ENCODE measurements around the gene INTS11. TPM values are rescaled to one million over a fixed set of nuclear protein-coding genes. Genes with fewer than 3 reads are reported as not detected.
A peak's percentile ranks its signal among the peaks of the same experiment; 100 is the strongest.

INTS11 gene
- total RNA-seq, 1 donor from 2014 or later: 84.8 TPM

GRCh38 chr1:1305300-1306069 is 19.0 kb downstream of the INTS11 start:
- Histone ChIP-seq H3K9me3 (ENCODE audit: insufficient read depth, low read depth, low read length) (no peaks in the 10 kb centered on the region), H3K79me2 (ENCODE audit: insufficient read depth, low read length) (peaks cover 61% of the 10 kb centered on the region), H4K20me1 (ENCODE audit: insufficient read depth, low read length) (peaks cover 67% of the 10 kb centered on the region), H3K27me3 (ENCODE audit: insufficient read depth, low read length) (no peaks in the 10 kb centered on the region), H3K27ac (ENCODE audit: low read depth, low read length) (peak overlapping the region; percentile 40), H3K36me3 (ENCODE audit: insufficient read depth, low read length) (no peaks in the 10 kb centered on the region), H3K4me1 (ENCODE audit: insufficient read depth, low read length) (peaks cover 41% of the 10 kb centered on the region), H3K4me2 (ENCODE audit: low read length) (peak overlapping the region; percentile 88), H3K4me3 (ENCODE audit: insufficient read depth, low read depth, low read length) (no peak overlapping the region), H3K9ac (ENCODE audit: low read length) (peak overlapping the region; percentile 79), H2AFZ (ENCODE audit: low read depth, low read length) (no peak overlapping the region)
- FAIRE-seq (no peak), DNase-seq (ENCODE audit: low read depth) (peak; percentile 61)
- H3K36me3 Mint-ChIP-seq (ENCODE audit: low read depth, unreplicated experiment): peaks cover 4% of the 10 kb centered on the region
- H3K27ac Mint-ChIP-seq (ENCODE audit: unreplicated experiment): peak overlapping the region; percentile 91
- H3K9me3 Mint-ChIP-seq (ENCODE audit: unreplicated experiment): no peaks in the 10 kb centered on the region
- peak overlapping the region; percentile 92 for H3K4me3 Mint-ChIP-seq (ENCODE audit: unreplicated experiment)
- TF ChIP-seq EZH2 (IDR thresholded peaks at IDR 0.05; ENCODE audit: insufficient read depth, low read length): no peak
- H3K27me3 Mint-ChIP-seq (ENCODE audit: low read depth, unreplicated experiment): no peaks in the 10 kb centered on the region
- H3K4me1 Mint-ChIP-seq (ENCODE audit: low read depth, unreplicated experiment): peaks cover 8% of the 10 kb centered on the region

- Histone ChIP-seq H3K4me1 (ENCODE audit: insufficient read depth, low read length) (peaks cover 38% of the 10 kb centered on the region), H3K36me3 (ENCODE audit: insufficient read depth, low read length) (no peaks in the 10 kb centered on the region), H3K79me2 (ENCODE audit: insufficient read depth, low read length) (peaks cover 53% of the 10 kb centered on the region), H3K4me3 (ENCODE audit: insufficient read depth, low read depth, low read length) (no peak overlapping the region), H3K27ac (ENCODE audit: low read depth, low read length) (peak overlapping the region; percentile 40), H4K20me1 (ENCODE audit: insufficient read depth, low read length) (peaks cover 67% of the 10 kb centered on the region), H3K4me2 (ENCODE audit: low read length) (peak overlapping the region; percentile 88), H3K9ac (ENCODE audit: low read length) (peak overlapping the region; percentile 49), H2AFZ (ENCODE audit: low read depth, low read length) (no peak overlapping the region), H3K9me3 (ENCODE audit: insufficient read depth, low read depth, low read length) (no peaks in the 10 kb centered on the region), H3K27me3 (ENCODE audit: insufficient read depth, low read length) (no peaks in the 10 kb centered on the region)
- H3K4me3 Mint-ChIP-seq (ENCODE audit: unreplicated experiment): peak overlapping the region; percentile 57
- H3K27ac Mint-ChIP-seq (ENCODE audit: unreplicated experiment): peak overlapping the region; percentile 41
- no peak for TF ChIP-seq EZH2 (IDR thresholded peaks at IDR 0.05; ENCODE audit: insufficient read depth, low read length)
- TF ChIP-seq, protein P1, sequence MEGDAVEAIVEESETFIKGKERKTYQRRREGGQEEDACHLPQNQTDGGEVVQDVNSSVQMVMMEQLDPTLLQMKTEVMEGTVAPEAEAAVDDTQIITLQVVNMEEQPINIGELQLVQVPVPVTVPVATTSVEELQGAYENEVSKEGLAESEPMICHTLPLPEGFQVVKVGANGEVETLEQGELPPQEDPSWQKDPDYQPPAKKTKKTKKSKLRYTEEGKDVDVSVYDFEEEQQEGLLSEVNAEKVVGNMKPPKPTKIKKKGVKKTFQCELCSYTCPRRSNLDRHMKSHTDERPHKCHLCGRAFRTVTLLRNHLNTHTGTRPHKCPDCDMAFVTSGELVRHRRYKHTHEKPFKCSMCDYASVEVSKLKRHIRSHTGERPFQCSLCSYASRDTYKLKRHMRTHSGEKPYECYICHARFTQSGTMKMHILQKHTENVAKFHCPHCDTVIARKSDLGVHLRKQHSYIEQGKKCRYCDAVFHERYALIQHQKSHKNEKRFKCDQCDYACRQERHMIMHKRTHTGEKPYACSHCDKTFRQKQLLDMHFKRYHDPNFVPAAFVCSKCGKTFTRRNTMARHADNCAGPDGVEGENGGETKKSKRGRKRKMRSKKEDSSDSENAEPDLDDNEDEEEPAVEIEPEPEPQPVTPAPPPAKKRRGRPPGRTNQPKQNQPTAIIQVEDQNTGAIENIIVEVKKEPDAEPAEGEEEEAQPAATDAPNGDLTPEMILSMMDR (IDR thresholded peaks at IDR 0.05; ENCODE audit: insufficient read depth, low read depth, low read length): no peak
- H3K36me3 Mint-ChIP-seq (ENCODE audit: low read depth, unreplicated experiment): peaks cover 4% of the 10 kb centered on the region
- peaks cover 8% of the 10 kb centered on the region for H3K4me1 Mint-ChIP-seq (ENCODE audit: low read depth, unreplicated experiment)
- H3K27me3 Mint-ChIP-seq (ENCODE audit: low read depth, unreplicated experiment): no peaks in the 10 kb centered on the region
- DNase-seq (ENCODE audit: low read depth): peak; percentile 55
- no peak for FAIRE-seq
- no peaks in the 10 kb centered on the region for H3K9me3 Mint-ChIP-seq (ENCODE audit: unreplicated experiment)
Measured at GRCh38 chr1:1304331-1305299, 19.8 kb downstream of the INTS11 start.

DNA sequence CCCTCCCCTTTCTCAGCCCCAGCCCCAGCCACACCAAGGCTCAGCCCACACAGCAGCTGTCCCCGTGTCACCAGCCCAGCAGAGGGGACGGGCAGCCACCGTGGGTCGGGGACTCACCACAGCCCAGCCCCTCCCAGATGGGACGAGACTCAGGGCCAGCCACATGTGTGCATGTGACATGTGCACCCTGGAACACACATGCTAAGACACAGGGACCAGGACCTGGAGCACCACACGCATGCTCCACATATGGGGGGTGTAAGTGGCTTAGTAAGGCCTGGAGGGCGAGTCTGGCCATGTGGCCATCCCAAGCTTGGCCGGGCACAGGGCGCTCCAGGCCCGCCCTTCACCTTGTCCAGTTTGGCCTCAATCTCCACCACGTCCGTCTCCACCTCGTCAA is 20.7 kb downstream of the INTS11 start:
- FAIRE-seq: no peak
- Mint-ChIP-seq H3K36me3 (ENCODE audit: low read depth, unreplicated experiment) (peaks cover 4% of the 10 kb centered on the region), H3K4me1 (ENCODE audit: low read depth, unreplicated experiment) (peaks cover 8% of the 10 kb centered on the region), H3K27ac (ENCODE audit: unreplicated experiment) (no peak overlapping the region), H3K27me3 (ENCODE audit: low read depth, unreplicated experiment) (no peaks in the 10 kb centered on the region), H3K9me3 (ENCODE audit: unreplicated experiment) (no peaks in the 10 kb centered on the region), H3K4me3 (ENCODE audit: unreplicated experiment) (no peak overlapping the region)
- Histone ChIP-seq H3K9ac (ENCODE audit: low read length) (no peak overlapping the region), H3K27ac (ENCODE audit: low read depth, low read length) (no peak overlapping the region), H3K4me1 (ENCODE audit: insufficient read depth, low read length) (peaks cover 31% of the 10 kb centered on the region), H2AFZ (ENCODE audit: low read depth, low read length) (no peak overlapping the region), H3K4me2 (ENCODE audit: low read length) (no peak overlapping the region), H4K20me1 (ENCODE audit: insufficient read depth, low read length) (peaks cover 73% of the 10 kb centered on the region), H3K36me3 (ENCODE audit: insufficient read depth, low read length) (no peaks in the 10 kb centered on the region), H3K79me2 (ENCODE audit: insufficient read depth, low read length) (peaks cover 44% of the 10 kb centered on the region), H3K9me3 (ENCODE audit: insufficient read depth, low read depth, low read length) (no peaks in the 10 kb centered on the region), H3K27me3 (ENCODE audit: insufficient read depth, low read length) (no peaks in the 10 kb centered on the region), H3K4me3 (ENCODE audit: insufficient read depth, low read depth, low read length) (no peak overlapping the region)
- no peak for DNase-seq (ENCODE audit: low read depth)
- TF ChIP-seq EZH2 (IDR thresholded peaks at IDR 0.05; ENCODE audit: insufficient read depth, low read length): no peak
- TF ChIP-seq, protein P1 (IDR thresholded peaks at IDR 0.05; ENCODE audit: insufficient read depth, low read depth, low read length): no peak

All from astrocyte (in vitro differentiated cells and primary cell).